ENCODE data around the gene RBMS1. TPM values are rescaled to one million over a fixed set of nuclear protein-coding genes. Genes with fewer than 3 reads are reported as not detected.

RBMS1 gene
- total RNA-seq, 1 experiment from 2014 or later = 65.4 TPM

DNA sequence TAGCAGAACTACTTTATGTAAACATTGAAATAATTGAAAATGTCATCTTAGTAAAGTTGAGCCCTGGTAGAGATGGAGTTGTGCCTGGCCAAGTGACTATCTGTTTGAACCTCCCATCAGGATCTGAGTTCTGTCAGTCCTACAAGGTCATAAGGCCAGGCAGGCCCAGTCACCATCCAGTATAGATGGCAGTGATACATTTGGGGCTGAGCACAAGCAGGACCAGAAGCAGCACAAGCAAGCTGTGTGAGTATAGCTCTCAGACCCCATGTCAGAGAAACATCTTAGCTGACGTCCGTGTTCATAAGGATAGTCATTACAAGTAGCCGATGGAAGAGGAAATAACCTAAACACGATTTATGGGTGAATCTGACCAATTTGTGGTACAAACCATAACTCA is 44.5 kb upstream of the RBMS1 start:
- BruUV-seq (replicated peaks) = no TSS peak
- TF ChIP-seq, protein P1, sequence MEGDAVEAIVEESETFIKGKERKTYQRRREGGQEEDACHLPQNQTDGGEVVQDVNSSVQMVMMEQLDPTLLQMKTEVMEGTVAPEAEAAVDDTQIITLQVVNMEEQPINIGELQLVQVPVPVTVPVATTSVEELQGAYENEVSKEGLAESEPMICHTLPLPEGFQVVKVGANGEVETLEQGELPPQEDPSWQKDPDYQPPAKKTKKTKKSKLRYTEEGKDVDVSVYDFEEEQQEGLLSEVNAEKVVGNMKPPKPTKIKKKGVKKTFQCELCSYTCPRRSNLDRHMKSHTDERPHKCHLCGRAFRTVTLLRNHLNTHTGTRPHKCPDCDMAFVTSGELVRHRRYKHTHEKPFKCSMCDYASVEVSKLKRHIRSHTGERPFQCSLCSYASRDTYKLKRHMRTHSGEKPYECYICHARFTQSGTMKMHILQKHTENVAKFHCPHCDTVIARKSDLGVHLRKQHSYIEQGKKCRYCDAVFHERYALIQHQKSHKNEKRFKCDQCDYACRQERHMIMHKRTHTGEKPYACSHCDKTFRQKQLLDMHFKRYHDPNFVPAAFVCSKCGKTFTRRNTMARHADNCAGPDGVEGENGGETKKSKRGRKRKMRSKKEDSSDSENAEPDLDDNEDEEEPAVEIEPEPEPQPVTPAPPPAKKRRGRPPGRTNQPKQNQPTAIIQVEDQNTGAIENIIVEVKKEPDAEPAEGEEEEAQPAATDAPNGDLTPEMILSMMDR (IDR thresholded peaks at IDR 0.05; ENCODE audit: unreplicated experiment) = no peak
- intact Hi-C loops (cut with micrococcal nuclease) = no loop called here
- Mint-ChIP-seq H3K36me3 (ENCODE audit: insufficient read depth, unreplicated experiment) (no peaks in the 10 kb centered on the region), H3K4me3 (ENCODE audit: unreplicated experiment) (no peak overlapping the region), H3K27me3 (ENCODE audit: insufficient read depth, unreplicated experiment) (no peaks in the 10 kb centered on the region), H3K4me1 (ENCODE audit: insufficient read depth, unreplicated experiment) (no peaks in the 10 kb centered on the region), H3K9me3 (ENCODE audit: unreplicated experiment) (no peaks in the 10 kb centered on the region), H3K27ac (ENCODE audit: low read depth, unreplicated experiment) (no peak overlapping the region)
- POLR2A ChIA-PET = no interaction called here
- DNase-seq (ENCODE audit: unreplicated experiment) = no peak
- CTCF ChIA-PET = interaction anchor here (0.5 kb wide), 1 partner anchor 11 kb away, joined by 3 read pairs; no protein-coding TSS in a partner anchor

DNA sequence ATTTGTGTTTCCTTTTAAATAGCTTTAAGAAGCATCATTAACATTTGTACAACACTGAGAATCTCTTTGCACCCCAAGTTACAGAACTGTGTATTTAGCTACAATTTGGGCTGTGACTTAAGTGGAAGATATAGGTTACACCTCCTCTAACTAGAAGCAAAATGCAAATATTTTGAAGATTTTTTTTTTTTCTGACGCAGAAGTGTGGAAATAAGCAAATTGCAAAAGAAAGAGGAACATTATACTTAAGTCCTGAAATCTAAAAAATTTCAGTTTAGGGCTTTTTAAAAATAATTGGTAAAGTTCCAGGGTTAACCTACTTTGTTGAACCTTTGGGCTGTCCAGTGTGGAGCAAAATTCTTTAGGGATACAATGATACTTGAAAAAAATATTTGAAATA is 41.4 kb upstream of the RBMS1 start:
- no peak overlapping the region for H3K4me3 Mint-ChIP-seq (ENCODE audit: unreplicated experiment)
- POLR2A ChIA-PET = interaction anchor here (0.5 to 1.8 kb wide), 2 partner anchors 12 kb away, joined by 4 to 7 read pairs; no protein-coding TSS in a partner anchor
- CTCF ChIA-PET = interaction anchor here (0.7 kb wide), 1 partner anchor 729 kb away, joined by 6 read pairs; no protein-coding TSS in a partner anchor

DNA sequence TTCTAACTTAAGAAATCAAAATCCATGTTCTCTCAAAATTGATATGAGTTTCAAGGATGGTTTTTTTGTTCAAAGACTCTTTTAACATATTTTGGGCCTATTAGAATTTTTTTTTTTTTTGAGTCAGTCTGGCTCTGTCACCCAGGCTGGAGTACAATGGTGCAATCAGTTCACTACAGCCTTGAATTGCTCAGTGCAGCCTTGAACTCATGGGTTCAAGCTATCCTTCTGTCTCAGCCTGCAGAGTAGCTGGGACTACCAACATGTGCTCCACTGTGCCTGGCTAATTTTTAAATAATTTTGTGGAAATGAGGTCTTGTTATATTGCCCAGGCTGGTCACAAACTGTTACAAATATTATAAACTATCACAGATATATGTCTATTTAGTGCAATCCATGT is 40.6 kb upstream of the RBMS1 start:
- ChIA-PET POLR2A (interaction anchor here (0.6 to 1.8 kb wide), 3 partner anchors 11 to 137 kb away, joined by 3 to 7 read pairs (median 3); no protein-coding TSS in a partner anchor), CTCF (interaction anchor here (0.6 to 0.7 kb wide), 3 partner anchors 22 to 728 kb away, joined by 3 to 6 read pairs (median 3); no protein-coding TSS in a partner anchor)
- Mint-ChIP-seq H3K36me3 (ENCODE audit: insufficient read depth, unreplicated experiment) (no peaks in the 10 kb centered on the region), H3K9me3 (ENCODE audit: unreplicated experiment) (no peaks in the 10 kb centered on the region), H3K4me1 (ENCODE audit: insufficient read depth, unreplicated experiment) (no peaks in the 10 kb centered on the region), H3K27me3 (ENCODE audit: insufficient read depth, unreplicated experiment) (no peaks in the 10 kb centered on the region), H3K27ac (ENCODE audit: low read depth, unreplicated experiment) (no peak overlapping the region), H3K4me3 (ENCODE audit: unreplicated experiment) (no peak overlapping the region)
- TF ChIP-seq, protein P1 (IDR thresholded peaks at IDR 0.05; ENCODE audit: unreplicated experiment) = no peak
- intact Hi-C loops (cut with micrococcal nuclease) = no loop called here
- no peak for DNase-seq (ENCODE audit: unreplicated experiment)
- no TSS peak for BruUV-seq (replicated peaks)

More for the DNA sequence above, 41.4 kb upstream of the RBMS1 start:
- no peaks in the 10 kb centered on the region for H3K9me3 Mint-ChIP-seq (ENCODE audit: unreplicated experiment)
- DNase-seq (ENCODE audit: unreplicated experiment) = no peak
- TF ChIP-seq, protein P1 (IDR thresholded peaks at IDR 0.05; ENCODE audit: unreplicated experiment) = no peak
- H3K4me1 Mint-ChIP-seq (ENCODE audit: insufficient read depth, unreplicated experiment) = no peaks in the 10 kb centered on the region
- intact Hi-C loops (cut with micrococcal nuclease) = no loop called here
- H3K36me3 Mint-ChIP-seq (ENCODE audit: insufficient read depth, unreplicated experiment) = no peaks in the 10 kb centered on the region
- no peaks in the 10 kb centered on the region for H3K27me3 Mint-ChIP-seq (ENCODE audit: insufficient read depth, unreplicated experiment)
- no TSS peak for BruUV-seq (replicated peaks)
- H3K27ac Mint-ChIP-seq (ENCODE audit: low read depth, unreplicated experiment) = no peak overlapping the region

DNA sequence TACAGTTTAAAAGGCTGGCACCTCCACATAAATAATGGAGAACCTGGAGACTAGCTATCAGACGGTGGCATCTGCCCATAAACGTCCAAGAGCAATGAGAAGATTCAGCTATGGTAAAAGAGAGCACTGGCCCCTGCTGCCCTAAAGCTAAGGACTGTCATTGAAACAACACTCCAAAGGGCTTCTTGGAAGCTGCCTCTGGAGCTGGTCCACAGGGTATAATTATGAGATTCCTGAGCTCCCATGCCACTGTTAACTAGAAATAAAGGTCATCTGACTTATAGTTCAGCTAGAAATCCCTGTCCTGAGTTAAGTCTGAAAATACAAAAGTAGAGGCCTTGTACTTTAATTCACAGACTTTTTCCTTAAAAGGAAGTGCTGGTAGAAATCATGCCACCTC is 39.9 kb upstream of the RBMS1 start:
- Mint-ChIP-seq H3K4me3 (ENCODE audit: unreplicated experiment) (no peak overlapping the region), H3K4me1 (ENCODE audit: insufficient read depth, unreplicated experiment) (no peaks in the 10 kb centered on the region), H3K36me3 (ENCODE audit: insufficient read depth, unreplicated experiment) (no peaks in the 10 kb centered on the region), H3K27ac (ENCODE audit: low read depth, unreplicated experiment) (no peak overlapping the region), H3K9me3 (ENCODE audit: unreplicated experiment) (no peaks in the 10 kb centered on the region), H3K27me3 (ENCODE audit: insufficient read depth, unreplicated experiment) (no peaks in the 10 kb centered on the region)
- no peak for DNase-seq (ENCODE audit: unreplicated experiment)
- ChIA-PET CTCF (interaction anchor here (0.6 to 0.7 kb wide), 2 partner anchors 23 to 222 kb away, joined by 3 read pairs; no protein-coding TSS in a partner anchor), POLR2A (interaction anchor here (0.6 to 1.8 kb wide), 3 partner anchors 10 to 137 kb away, joined by 3 to 7 read pairs (median 3); no protein-coding TSS in a partner anchor)
- TF ChIP-seq, protein P1 (IDR thresholded peaks at IDR 0.05; ENCODE audit: unreplicated experiment) = no peak
- BruUV-seq (replicated peaks) = no TSS peak
- intact Hi-C loops (cut with micrococcal nuclease) = no loop called here
